ENCODE data around the gene RAPGEF5.

RAPGEF5 gene

GRCh38 chr7:22184549-22185199, 172.3 kb downstream of the RAPGEF5 start:
- DNase-seq: no peak

GRCh38 chr7:22183522-22184280, 173.3 kb downstream of the RAPGEF5 start:
- no peak for DNase-seq

GRCh38 chr7:22182149-22182548, 174.8 kb downstream of the RAPGEF5 start:
- no peak for DNase-seq

GRCh38 chr7:22181663-22182062, 175.3 kb downstream of the RAPGEF5 start:
- DNase-seq: no peak

GRCh38 chr7:22179442-22179879, 177.5 kb downstream of the RAPGEF5 start:
- no peak for DNase-seq

GRCh38 chr7:22178735-22179134, 178.2 kb downstream of the RAPGEF5 start:
- DNase-seq: no peak

GRCh38 chr7:22176791-22177412, 180.1 kb downstream of the RAPGEF5 start:
- no peak for DNase-seq

- no peak for DNase-seq
Measured at GRCh38 chr7:22174574-22174953, 182.4 kb downstream of the RAPGEF5 start.

- no peak for DNase-seq
Measured at GRCh38 chr7:22173685-22174573, 183.0 kb downstream of the RAPGEF5 start.

GRCh38 chr7:22168129-22168634, 188.8 kb downstream of the RAPGEF5 start:
- no peak for DNase-seq

- no peak for DNase-seq
Measured at GRCh38 chr7:22167482-22167881, 189.5 kb downstream of the RAPGEF5 start.

- DNase-seq: no peak
Measured at GRCh38 chr7:22166928-22167327, 190.0 kb downstream of the RAPGEF5 start.

- no peak for DNase-seq
Measured at GRCh38 chr7:22159341-22159740, 197.6 kb downstream of the RAPGEF5 start.

GRCh38 chr7:22157552-22157951, 199.4 kb downstream of the RAPGEF5 start:
- no peak for DNase-seq

GRCh38 chr7:22156205-22156604, 200.7 kb downstream of the RAPGEF5 start:
- DNase-seq: no peak

- DNase-seq: peak; percentile 43
Measured at GRCh38 chr7:22154143-22154529, 202.8 kb downstream of the RAPGEF5 start.

- DNase-seq: peak; percentile 56
Measured at GRCh38 chr7:22153432-22154142, 203.4 kb downstream of the RAPGEF5 start.

- no peak for DNase-seq
Measured at GRCh38 chr7:22152690-22153089, 204.3 kb downstream of the RAPGEF5 start.

GRCh38 chr7:22151901-22152300, 205.1 kb downstream of the RAPGEF5 start:
- no peak for DNase-seq

GRCh38 chr7:22150221-22150620, 206.7 kb downstream of the RAPGEF5 start:
- DNase-seq: no peak

GRCh38 chr7:22147868-22148267, 209.1 kb downstream of the RAPGEF5 start:
- no peak for DNase-seq

GRCh38 chr7:22146961-22147512, 209.9 kb downstream of the RAPGEF5 start:
- DNase-seq: peak; percentile 40

Data from retina (tissue), 1 donor.